ENCODE results near the gene SLK. TPM values are rescaled to one million over a fixed set of nuclear protein-coding genes. Genes with fewer than 3 reads are reported as not detected.

The SLK gene
- total and polyA plus RNA-seq, 2 of the 4 experiments (the other 2 are of a cell fraction): 8.1 to 21.5 TPM

GRCh38 chr10:104038537-104038936 lies 71.6 kb downstream of the SLK start:
- dilution Hi-C loops (cut with HindIII; ENCODE audit: low sequenced_read_pairs, unreplicated experiment) (no loop called here), intact Hi-C loops (cut with micrococcal nuclease) (no loop called here), in situ Hi-C loops (cut with MboI; ENCODE audit: low sequenced_read_pairs) (no loop called here)
- no peak overlapping the region for H2AFZ ChIP-seq (replicated peaks; ENCODE audit: low read length, poor library complexity)
- no peak overlapping the region for H3K4ac ChIP-seq (ENCODE audit: low read depth, low read length)
- H4K91ac ChIP-seq (ENCODE audit: insufficient read depth, low read depth, low read length): no peak overlapping the region
- H2BK5ac ChIP-seq (ENCODE audit: low read depth, low read length, poor library complexity, severe bottlenecking): no peak overlapping the region
- H3K4me3 ChIP-seq (ENCODE audit: insufficient read depth, low read depth, low read length): no peak overlapping the region
- H3K18ac ChIP-seq (ENCODE audit: low read depth, low read length): no peak overlapping the region
- H2AK5ac ChIP-seq (ENCODE audit: low read depth, low read length): no peak overlapping the region
- peaks cover 12% of the 10 kb centered on the region; the same call in 1 of the 2 replicates for H3K9me1 ChIP-seq (ENCODE audit: insufficient read depth, low read length)
- no peak for TF ChIP-seq RCOR1 (IDR thresholded peaks at IDR 0.05; ENCODE audit: insufficient replicate concordance, low read length)
- no peak for TF ChIP-seq CTCF (conservative IDR thresholded peaks at IDR 0.05; ENCODE audit: low read depth, low read length)
- TF ChIP-seq ELK1 (IDR thresholded peaks at IDR 0.05; ENCODE audit: borderline replicate concordance, low read depth, low read length): no peak
- TF ChIP-seq SMC3 (IDR thresholded peaks at IDR 0.05; ENCODE audit: low read depth, low read length): no peak
- no peak for TF ChIP-seq CEBPB (IDR thresholded peaks at IDR 0.05; ENCODE audit: low read depth, low read length)
- TF ChIP-seq MAFK (IDR thresholded peaks at IDR 0.05; ENCODE audit: low read depth, low read length): no peak
- no peak overlapping the region for H2BK15ac ChIP-seq (ENCODE audit: low read depth, low read length)
- no peaks in the 10 kb centered on the region for H3K79me1 ChIP-seq (ENCODE audit: low read depth in 1 of 2, low read length in 2 of 2)
- DNase-seq (no peak), ATAC-seq (ENCODE audit: low read depth) (no peak)
- no peak overlapping the region for H3K9ac ChIP-seq (ENCODE audit: low read depth, low read length)
- ChIA-PET CTCF (no interaction called here), POLR2A (ENCODE audit: unreplicated experiment) (no interaction called here)
- WGBS, 2 experiments (ENCODE audit: extremely low coverage in 2 of 2, insufficient read length in 1 of 2): no CpG with 5 or more reads among the region's 8 CpGs
- H3K4me1 ChIP-seq (ENCODE audit: control insufficient read depth, insufficient read depth, low read length): no peaks in the 10 kb centered on the region
- H3K27ac ChIP-seq (ENCODE audit: insufficient read depth, low read length): no peak overlapping the region
- H3K36me3 ChIP-seq (ENCODE audit: control insufficient read depth, insufficient read depth, low read length): no peaks in the 10 kb centered on the region
- H3K14ac ChIP-seq (replicated peaks; ENCODE audit: low read depth, low read length): no peak overlapping the region
- H3K4me2 ChIP-seq (ENCODE audit: low read depth, low read length): no peak overlapping the region
- H3K27me3 ChIP-seq (ENCODE audit: control insufficient read depth, insufficient read depth, low read length): no peaks in the 10 kb centered on the region
- no TSS peak for BruUV-seq (replicated peaks)
- H3K9me3 ChIP-seq (ENCODE audit: control insufficient read depth, insufficient read depth, low read length): no peaks in the 10 kb centered on the region
- H2BK120ac ChIP-seq (ENCODE audit: low read depth, low read length): no peak overlapping the region
- H4K5ac ChIP-seq (ENCODE audit: low read depth, low read length): no peak overlapping the region
- H2BK20ac ChIP-seq (ENCODE audit: low read depth, low read length): no peak overlapping the region
- no peak overlapping the region for H4K8ac ChIP-seq (ENCODE audit: low read depth in 2 of 2, low read length in 2 of 2)
- H4K20me1 ChIP-seq (ENCODE audit: insufficient read depth, low read length): no peaks in the 10 kb centered on the region
- no peak overlapping the region for H3K23ac ChIP-seq (ENCODE audit: low read depth, low read length)
- H3K56ac ChIP-seq (ENCODE audit: extremely low read depth, insufficient read depth, low read length): no peak overlapping the region
- H2AK9ac ChIP-seq (replicated peaks; ENCODE audit: low read depth, low read length, poor library complexity): no peak overlapping the region

All from IMR-90 (cell line).